Measurements from ENCODE around the gene ETFRF1. TPM values are rescaled to one million over a fixed set of nuclear protein-coding genes. Genes with fewer than 3 reads are reported as not detected.

The ETFRF1 gene, protein sequence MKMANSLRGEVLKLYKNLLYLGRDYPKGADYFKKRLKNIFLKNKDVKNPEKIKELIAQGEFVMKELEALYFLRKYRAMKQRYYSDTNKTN
- 11.6 and 16.5 TPM in 2 replicates for total RNA-seq

DNA sequence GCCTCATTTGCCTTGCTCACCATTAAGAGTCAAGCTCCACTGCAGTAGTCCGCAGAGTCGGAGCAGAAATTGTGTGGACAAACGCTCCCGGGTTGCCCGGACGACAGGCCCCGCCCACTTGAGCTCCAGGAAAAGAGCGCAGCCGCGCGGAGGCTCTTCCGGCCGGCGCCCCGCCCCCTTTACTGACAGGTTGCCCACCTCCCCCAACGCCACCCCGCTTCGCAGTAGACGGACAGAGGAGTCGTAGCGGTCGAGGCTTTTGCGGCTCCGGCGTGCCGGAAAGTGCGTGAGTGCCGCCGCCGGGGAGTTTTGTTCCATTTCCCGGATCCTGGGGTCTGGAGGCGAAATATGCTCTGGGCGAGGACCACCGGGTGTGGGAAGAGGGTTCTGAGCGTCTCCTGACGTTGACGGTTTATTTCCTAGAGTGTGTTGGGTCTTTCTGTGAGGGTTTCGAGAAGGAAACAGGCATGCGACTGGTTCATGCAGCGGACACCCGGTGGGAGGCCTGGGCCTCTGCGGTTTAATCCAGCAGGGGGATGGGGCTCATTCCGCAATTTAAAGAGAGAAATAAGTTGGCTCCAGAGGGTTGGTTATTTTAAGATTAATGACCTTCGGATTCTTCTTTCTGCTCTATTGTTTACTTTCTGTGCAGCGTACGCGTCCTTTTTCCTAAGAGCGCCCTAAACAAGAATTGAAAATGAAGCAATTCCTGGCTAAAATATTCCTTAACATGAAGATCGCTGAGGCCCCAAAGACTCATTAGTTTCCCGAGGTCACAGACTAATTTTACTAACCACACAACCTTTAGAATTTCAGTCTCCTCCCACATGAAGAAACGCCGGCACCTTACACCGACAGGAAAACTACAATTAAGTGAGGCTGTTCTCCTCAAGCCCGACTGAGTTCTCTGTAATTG lies at the start of gene ETFRF1, which contains the start of gene DNAI7:
Gene ETFRF1, plus strand, starts transcription at position 182 of the 916 bp plus-strand sequence. CDS start 8,720 bp downstream, outside the sequence.
Gene DNAI7, minus strand, starts transcription at position 105 of the 916 bp plus-strand sequence. Its CDS starts 82 bp downstream, at position 23.

DNA sequence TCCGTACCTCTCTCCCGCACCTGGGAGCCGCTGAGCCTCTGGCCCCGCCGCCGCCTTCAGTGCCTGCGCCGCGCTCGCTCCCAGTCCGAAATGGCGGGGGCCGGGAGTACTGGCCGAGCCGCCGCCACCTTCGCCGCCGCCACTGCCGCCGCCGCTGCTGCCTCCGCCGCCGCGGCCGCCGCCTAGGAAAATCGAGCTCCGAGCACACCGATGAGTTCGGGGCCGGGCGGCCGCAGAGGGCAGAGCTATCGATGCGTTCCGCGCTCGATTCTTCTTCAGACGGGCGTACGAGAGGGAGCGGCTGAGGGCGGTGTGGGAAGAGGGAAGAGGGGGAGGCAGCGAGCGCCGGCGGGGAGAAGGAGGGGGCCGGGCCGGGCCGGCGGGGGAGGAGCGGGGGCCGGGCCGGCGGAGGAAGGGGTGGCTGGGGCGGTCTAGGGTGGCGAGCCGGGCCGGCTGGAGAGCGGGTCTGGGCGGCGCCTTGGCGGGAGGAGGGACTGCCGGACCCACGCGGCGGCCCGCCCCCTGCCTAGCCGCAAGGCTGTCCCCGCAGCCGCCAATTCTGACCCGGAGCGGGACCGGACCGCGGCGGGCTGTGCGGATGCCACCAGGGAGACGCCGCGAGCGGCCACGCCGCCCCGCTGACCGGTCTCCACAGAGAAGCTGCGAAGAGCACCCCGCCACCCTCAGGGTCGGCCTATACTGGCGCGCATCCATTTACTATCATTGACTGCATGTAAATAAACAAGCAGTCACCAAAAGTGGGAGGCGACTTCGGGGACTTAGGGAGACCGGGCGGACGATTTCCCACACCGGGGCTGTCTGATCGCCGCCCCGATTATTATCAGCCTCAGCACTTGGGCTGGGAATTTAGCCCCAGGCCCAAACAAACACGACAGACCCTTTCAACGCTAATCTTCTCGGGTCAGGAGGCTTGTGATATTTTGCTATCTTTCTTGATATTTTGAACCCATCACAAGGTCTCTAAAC lies 56.0 kb downstream of the ETFRF1 start, which contains the start of gene KRAS:
Gene KRAS, minus strand, starts transcription at position 186 of the 987 bp plus-strand sequence.

Other genes starting within 250 kb of the ETFRF1 start
- gene BCAT1, start 246.1 kb upstream of the ETFRF1 start, total RNA-seq = 186 and 363 TPM in 2 replicates
- 0.20 and 0.53 TPM in 2 replicates for gene DNAI7, start 77 bp upstream of the ETFRF1 start, total RNA-seq
- gene KRAS, start 55.7 kb downstream of the ETFRF1 start, total RNA-seq = 12.5 and 20.4 TPM in 2 replicates